Fibroblast of skin of abdomen (primary cell): ENCODE results near the gene SYNE2.

ENCODE experiments used
- DNase-seq: peaks from one replicate; pipeline ENCODE4 v3.0.0-alpha.2; 2013

Gene SYNE2

GRCh38 chr14:64225151-64225757 is 372.4 kb downstream of the SYNE2 start:
- no peak for DNase-seq

GRCh38 chr14:64227856-64228255 is 375.1 kb downstream of the SYNE2 start:
- DNase-seq: no peak

DNA sequence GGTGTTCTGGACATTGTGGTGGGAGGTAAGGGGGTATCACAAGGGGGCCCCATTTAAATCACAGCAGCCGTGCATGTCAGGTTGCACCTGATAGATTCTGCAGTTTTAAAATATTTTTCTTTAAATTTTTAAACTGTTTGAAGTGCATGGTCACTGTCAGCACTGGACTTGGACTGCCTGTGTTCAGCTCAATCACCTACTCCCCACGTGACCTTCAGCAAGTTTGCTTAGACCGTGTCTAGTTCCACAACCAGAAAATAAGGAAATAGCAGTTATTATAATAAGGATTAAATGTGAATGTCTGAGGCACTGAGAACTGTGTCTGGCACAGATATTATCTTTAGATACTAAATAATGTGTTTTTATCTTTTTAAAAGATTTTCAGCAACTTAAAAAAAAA is 376.7 kb downstream of the SYNE2 start:
- DNase-seq: no peak

DNA sequence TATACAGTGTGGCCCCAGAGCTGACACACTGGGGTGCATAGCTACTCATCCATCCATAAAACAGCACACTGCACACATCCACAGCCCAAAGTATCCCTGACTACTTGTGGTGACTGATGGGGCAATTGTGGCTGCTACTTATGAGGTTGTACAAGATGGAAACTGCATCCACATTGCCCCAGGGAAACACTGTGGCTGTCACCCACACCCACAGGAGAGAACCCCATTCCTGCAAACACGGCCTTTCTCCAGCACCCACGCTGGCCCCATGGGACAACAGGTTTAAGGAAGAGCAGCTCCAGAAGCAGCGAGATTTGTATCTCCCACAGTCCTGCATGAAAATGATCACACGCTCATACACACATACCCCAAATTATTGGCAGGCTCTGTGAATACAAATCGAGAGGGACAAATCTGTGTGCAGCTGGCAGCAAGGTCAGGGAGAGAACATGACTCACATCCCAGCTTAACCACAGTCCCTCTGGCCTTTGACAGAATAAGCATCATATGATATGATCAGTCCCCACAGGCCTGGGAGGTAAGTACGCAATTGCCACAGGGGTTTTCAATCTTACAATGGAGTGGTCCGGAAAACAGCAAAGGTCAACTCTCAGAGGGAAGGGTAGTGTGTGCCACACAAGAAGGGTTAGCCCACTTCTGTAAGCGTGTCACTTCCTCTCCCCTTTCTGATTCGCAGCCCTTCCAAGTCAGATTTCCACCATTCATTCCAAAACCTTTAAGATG is 379.5 kb downstream of the SYNE2 start:
- DNase-seq: peak; percentile 45

DNA sequence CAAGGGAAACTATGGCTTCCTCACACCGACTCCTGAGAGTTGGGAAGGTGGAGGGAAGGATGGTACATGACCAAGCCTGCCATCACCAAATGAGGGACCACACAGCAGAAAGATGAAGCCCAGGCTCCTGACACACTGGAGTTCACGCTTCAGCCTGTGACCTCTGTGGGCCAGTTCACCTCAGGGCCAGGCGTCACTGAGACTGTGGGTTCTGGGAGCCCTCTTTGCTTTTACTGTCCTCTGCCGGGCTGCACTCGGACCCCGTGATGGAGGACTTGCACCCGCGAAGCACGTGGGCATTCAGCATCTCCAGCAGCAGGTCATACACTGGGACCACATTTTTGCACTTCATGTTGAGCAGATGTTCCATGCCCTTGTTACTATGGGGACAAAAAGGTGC is 380.1 kb downstream of the SYNE2 start:
- no peak for DNase-seq

DNA sequence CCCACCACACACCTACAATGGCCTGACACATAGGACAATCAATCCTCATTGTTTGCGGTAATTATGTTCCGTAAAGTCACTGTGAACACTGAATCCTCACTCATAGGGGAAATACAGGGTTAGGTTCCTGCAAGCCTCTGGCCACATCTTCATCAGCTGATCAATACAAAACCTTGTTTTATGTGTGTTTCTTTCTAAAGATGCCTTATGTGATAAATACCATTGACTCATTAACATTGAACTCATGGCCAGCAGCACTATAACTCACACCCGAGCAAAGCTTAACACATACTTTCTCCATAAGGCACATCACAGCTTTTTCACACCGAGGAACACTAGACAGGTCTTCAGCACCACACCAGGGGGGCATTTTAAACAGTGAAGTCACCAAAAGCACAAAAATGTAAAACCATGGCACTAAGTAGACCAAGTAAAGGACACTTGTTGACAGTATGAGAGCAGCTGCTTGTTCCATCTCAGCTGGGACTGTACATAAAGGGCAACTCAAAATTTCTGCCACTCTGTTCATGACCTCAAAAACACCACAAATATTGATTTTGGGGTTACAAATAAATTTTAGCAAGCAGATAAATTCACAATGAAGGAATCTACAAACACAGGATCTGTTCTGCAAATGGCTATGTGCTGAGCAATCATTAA is 380.9 kb downstream of the SYNE2 start:
- no peak for DNase-seq

GRCh38 chr14:64234877-64235651 is 382.3 kb downstream of the SYNE2 start:
- peak; percentile 20 for DNase-seq

- DNase-seq: no peak
These were observed 383.1 kb downstream of the SYNE2 start for GRCh38 chr14:64235652-64236640.

- no peak for DNase-seq
These were observed 385.2 kb downstream of the SYNE2 start for GRCh38 chr14:64238049-64238448.

DNA sequence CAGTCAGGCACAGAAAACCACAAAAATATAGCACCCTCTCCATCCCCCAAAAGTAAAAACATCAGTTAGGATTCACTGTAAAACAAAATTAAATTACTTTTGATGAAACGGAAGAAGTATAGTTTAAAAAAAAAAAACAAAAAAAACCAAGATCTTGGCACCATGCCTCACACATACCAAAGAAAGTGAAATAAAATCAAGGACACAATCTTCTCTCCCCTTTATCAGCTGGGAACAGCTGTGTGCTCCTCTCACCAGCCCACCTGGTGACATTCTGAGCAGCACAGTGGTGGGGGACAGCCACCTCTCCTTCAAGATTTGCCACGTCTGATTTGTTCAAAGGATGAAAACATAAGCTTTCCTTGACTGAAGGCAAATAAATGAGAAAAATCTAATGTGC is 385.8 kb downstream of the SYNE2 start:
- DNase-seq: no peak

DNA sequence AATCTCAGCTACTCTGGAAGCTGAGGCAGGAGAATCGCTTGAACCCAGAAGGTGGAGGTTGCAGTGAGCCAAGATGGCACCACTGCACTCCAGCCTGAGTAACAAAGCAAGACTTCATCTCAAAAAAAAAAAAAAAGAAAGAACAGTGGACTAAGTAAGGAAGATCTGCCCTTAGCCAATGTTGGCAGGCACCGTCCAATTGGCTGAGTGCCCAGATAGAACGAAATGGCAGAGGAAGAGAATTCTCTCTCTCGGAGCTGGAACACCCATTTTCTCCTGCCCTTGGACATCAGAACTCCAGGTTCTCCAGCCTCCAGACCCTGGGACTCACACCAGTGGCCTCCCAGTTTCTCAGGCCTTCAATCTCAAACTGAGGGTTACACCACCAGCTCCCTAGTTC is 391.5 kb downstream of the SYNE2 start:
- DNase-seq: no peak

DNA sequence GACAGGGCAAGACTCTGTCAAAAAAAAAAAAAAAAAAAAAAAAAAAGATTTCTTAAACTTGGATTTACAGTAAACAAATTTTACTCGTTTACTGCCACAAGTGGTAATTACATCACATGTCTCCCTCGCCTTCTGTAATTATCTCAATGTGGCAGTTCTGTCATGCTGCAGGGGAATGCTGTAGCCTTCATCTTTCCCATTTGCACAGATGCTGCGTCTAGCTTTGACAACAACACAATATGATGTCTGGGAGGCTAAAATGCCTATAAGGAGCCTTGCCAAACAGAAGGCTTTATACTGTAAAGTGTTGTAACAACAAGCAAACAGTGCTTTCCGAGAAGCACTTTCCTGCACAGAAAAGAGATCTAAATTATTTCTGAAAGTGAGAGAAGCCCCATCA is 392.7 kb downstream of the SYNE2 start:
- no peak for DNase-seq

DNA sequence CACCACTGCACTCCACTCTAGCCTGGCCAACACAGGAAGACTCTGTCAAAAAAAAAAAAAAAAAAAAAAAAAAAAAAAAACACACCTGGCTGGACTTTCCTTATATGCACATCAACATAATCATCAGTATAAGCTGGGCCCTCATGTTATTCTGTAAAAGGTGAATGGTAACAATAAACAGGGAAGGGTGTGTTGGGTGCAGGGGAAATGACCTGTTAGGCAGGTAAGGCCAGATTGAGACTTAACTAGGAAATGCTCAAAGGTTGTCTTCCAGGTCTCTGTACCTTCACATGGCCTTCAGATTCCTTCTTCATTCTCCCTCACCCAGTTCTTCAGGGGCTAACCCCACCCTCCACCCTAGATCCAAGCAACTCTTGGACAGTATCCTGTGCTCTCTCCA is 393.9 kb downstream of the SYNE2 start:
- DNase-seq: no peak

DNA sequence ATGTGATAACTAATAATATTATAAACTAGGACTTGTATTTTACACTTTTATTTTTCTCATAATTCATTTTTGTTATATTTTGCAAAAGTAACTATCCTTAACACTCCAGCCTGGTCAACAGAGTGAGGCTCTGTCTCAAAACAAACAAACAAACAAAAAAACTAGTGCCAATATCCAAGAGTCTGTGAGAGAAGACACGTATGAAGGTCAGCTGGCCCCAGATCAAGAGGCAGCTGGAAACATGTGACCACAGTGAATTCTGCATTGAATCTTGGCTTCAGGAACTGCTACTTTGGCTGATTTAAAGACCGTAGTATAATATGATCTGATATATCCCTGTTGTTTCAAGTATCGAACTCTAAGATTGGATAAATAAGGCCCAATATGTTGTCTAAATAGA is 394.4 kb downstream of the SYNE2 start:
- no peak for DNase-seq

DNA sequence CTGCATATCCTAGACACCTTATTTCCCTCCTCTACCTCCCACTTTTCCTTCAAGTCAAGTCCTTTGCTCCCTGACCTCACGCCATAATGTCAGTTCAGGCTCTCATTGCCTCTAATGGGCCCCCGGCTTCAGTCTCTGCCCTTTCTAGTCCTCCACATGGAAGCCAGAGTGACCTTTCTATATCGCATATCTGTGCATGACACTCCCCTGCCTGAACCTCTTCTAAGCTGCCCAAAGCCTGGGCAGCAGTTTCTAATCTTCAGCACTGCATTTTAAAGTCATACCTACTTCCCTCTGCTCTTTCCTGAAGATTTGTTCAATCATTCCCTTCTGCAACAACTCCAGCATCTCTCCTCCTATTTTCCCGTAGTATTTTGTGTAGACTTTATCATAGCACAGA is 395.9 kb downstream of the SYNE2 start:
- no peak for DNase-seq

DNA sequence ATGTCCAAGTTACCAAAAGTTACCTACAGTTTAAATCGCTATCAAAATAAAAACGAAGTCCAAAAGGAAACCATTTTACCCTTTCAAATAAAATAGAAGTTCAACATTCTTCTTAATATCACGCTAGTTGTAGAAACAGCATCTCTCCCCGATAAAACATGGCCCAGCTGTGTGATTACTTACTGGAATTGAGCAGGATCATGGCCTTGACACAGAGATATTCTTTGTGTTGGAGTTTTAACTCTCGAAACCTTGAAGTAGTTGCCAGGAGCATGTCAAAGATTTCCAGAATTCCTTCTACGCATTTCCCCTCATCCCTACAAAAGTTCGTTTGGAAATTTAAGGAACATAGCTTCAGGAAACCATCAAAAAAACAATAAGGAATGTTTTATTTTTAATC is 396.6 kb downstream of the SYNE2 start:
- no peak for DNase-seq

DNA sequence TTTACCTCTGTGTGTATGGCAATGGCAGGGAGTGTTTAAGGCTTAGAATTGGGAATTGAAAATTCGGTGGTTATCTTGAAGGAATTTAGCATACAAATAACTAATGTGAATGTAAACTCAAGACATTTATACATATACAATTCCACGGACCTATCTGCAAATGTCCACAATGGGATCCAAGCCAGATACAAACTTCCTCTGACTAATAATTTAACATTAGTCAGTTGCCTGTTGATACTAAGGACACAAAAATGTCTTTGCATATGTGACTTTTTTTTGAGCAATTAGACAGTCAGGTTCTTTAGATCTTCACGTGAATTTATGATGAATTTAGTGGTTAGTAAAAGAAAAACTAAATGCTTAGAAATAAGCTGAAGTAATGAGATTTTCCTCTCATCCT is 400.9 kb downstream of the SYNE2 start:
- peak; percentile 70 for DNase-seq

- DNase-seq: no peak
These were observed 403.0 kb downstream of the SYNE2 start for GRCh38 chr14:64255756-64256155.

GRCh38 chr14:64260418-64260817 is 407.6 kb downstream of the SYNE2 start:
- no peak for DNase-seq

- no peak for DNase-seq
These were observed 412.4 kb downstream of the SYNE2 start for GRCh38 chr14:64265222-64265621.

DNA sequence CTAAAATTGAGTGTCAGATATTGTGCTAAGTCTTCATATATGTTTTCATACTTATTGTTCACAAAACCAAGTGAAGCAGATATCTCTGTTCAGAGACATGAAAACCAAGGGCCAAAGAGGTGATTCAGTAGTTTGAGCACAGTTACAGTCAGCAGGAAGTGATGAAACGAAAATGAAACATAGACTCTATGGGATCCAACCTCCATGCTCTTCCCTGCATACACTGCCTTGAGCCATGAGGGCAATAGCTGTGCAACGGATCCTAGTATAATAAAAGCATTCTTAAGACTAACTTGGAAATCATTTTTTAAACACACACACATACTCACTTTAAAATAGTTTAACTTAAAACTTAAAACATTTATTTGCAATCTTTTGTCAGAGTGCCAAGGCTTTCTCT is 413.4 kb downstream of the SYNE2 start:
- peak; percentile 61 for DNase-seq

DNA sequence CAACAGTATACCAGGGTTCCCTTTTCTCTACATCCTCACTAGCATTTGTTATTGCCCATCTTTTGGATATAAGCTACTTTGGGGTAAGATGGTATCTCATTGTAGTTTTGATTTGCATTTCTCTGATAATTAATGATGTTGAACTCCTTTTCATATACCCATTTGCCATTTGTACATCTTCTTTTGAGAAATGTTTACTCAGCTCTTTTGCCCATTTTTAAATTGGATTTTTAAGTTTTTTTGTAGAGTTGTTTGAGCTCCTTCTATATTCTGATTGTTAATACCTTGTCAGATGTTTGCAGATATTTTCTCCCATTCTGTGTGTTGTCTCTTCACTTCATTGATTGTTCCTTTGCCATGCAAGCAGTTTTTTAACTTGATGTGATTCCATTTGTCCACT is 419.2 kb downstream of the SYNE2 start:
- DNase-seq: no peak
